HPDE6-E6E7 (cell line): ENCODE data around the gene SHD.
"Not testable (repeated sequence)": the region's sequence is repeated elsewhere in the genome, so short reads cannot be mapped to it uniquely, and the experiment has no call there.

ENCODE experiments used
- DNase-seq: peaks from one replicate; pipeline ENCODE4 v3.0.0; 2011; ENCODE audit warnings: missing footprints; ENCODE audit errors: extremely low spot score

The SHD gene

DNA sequence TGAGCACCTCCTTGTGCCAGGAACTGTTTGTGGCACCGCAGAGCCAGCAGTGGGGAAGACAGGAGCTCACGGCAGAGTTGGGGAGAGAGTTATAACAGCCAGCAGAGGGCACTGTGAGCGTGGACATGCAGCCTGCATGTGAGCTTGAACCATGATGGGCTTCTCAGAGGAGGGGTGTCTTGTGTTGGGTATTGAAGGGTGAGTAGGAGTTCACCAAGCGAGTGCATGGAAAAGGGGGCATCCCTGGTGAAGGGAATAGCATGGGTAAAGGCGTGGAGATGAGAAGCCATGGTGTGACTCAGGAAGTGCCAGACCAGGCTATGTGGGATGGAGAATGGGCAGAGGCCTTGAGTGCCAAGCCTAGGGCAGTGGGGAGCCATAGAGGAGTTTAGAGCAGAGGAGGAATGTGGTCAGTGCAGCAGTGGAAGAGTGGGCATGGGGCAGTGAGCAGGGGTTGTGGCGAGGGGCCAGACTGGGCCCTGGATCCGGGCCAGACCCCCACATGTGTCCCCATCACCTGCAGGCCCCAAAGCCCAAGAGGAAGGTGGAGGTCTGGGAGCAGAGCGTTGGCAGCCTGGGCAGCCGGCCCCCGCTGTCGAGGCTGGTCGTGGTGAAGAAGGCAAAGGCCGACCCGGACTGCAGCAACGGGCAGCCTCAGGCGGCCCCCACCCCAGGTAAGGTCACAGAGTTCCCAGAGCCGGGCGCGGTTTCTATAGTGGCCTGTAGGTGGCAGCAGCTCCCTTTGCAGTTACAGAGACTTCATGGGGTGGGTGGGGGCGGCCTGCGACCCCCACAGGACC, 11.8 kb upstream of the SHD start:
- peak; percentile 31 for DNase-seq

DNA sequence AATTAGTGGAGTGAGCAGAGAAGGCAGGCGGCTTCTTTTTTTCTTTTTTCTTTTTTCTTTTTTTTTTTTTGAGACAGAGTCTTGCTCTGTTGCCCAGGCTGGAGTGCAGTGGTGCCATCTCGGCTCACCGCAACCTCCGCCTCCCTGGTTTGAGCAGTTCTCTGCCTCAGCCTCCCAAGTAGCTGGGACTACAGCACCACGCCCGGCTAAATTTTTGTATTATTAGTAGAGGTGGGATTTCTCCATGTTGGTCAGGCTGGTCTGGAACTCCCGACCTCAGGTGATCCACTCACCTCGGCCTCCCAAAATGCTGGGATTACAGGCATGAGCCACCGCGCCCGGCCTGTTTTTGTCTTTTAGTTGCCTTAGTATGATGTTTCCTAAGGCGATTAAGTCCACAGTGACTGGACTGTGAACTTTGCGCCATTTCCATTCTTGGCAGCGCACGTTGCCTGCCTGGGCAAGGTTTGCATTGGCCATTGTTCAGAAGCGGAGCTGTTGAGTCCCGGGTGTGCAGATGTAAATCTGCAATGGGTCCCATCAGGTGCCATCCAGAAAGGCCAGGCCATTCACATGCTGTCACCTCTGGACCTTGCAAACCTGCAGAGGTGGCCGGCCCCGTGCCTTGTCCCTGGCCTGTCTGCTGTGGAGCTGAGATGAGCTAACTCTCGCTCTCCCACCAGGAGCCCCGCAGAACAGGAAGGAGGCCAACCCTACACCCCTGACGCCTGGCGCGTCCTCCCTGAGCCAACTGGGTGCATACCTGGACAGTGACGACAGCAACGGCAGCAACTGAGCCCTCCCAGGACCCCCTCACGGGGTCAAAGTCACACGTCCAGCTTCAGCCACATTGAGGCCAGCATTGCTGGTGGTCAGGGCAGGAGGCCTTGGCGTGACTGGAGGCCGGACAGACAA, 10.9 kb upstream of the SHD start:
- no peak for DNase-seq

GRCh38 chr19:4268816-4269430, 10.1 kb upstream of the SHD start:
- DNase-seq = no peak

DNA sequence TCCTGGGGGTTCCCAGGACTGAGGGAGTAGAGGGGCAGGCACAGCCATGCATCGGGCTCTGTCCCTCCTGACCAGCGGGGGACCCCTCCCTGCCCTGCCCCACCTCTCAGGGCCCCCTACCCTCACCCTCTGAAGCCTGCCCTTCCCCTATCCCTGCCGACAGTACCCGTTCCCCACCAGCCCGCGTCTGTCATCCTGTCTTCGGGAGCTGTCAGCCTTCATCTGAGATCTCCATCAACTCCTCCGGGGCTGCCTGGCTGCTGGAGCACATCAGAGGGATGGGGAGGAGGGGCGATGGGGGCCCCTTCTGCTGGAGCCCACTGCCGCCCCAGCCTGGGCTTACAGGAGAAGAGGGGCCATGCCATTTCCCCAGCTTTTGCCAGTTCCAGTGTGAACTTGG, 6.2 kb upstream of the SHD start:
- DNase-seq = no peak

DNA sequence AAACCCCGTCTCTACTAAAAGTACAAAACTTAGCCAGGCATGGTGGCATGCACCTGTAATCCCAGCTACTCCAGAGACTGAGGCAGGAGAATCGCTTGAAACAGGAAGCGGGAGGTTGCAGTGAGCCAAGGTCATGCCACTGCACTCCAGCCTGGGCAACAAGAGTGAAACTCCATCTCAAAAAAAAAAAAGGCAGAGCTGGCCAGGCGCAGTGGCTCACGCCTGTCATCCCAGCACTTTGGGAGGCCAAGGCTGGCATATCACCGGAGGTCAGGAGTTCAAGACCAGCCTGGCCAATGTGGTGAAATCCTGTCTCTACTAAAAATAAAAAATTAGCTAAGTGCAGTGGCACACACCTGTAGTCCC, 4.8 kb upstream of the SHD start:
- not testable (repeated sequence) for DNase-seq

GRCh38 chr19:4277191-4277696, 1.8 kb upstream of the SHD start:
- no peak for DNase-seq

- no peak for DNase-seq
These were observed 1.1 kb upstream of the SHD start for GRCh38 chr19:4278010-4278409.

GRCh38 chr19:4279267-4279529, 132 bp downstream of the SHD start:
- DNase-seq = no peak

DNA sequence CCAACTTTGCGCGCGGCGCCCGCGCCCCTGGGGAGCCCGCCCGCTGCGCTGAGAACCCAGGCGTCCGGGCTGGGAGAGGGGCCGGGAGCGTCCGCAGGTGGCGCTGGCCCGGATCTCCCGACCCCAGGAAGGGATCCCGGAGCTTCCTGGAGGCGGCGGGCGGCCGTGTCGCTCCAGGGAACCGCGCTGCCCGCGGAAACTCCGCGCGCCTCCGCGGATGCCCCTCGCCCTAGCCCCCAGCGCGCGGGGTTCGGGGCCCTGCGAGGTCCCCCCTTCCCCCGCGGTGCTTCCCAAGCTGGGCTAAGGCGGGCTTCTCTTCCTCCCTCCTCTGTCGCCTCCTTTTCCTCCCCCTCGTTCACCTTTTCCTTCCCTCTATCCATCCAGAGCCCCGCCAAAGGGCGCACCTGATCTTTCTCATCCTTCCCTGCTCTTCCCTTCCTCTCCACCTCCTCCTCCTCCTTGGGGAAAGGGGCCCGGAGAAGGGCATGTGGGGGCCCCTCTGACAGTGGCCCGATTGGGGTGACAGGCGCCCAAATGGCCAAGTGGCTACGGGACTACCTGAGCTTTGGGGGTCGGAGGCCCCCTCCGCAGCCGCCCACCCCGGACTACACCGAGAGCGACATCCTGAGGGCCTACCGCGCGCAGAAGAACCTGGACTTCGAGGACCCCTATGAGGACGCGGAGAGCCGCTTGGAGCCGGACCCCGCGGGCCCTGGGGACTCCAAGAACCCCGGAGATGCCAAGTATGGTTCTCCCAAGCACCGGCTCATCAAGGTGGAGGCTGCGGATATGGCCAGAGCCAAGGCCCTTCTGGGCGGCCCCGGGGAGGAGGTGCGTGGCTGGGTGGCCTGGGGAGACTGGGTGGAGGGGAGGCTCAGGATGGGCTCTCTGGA, 710 bp downstream of the SHD start:
- DNase-seq = no peak

DNA sequence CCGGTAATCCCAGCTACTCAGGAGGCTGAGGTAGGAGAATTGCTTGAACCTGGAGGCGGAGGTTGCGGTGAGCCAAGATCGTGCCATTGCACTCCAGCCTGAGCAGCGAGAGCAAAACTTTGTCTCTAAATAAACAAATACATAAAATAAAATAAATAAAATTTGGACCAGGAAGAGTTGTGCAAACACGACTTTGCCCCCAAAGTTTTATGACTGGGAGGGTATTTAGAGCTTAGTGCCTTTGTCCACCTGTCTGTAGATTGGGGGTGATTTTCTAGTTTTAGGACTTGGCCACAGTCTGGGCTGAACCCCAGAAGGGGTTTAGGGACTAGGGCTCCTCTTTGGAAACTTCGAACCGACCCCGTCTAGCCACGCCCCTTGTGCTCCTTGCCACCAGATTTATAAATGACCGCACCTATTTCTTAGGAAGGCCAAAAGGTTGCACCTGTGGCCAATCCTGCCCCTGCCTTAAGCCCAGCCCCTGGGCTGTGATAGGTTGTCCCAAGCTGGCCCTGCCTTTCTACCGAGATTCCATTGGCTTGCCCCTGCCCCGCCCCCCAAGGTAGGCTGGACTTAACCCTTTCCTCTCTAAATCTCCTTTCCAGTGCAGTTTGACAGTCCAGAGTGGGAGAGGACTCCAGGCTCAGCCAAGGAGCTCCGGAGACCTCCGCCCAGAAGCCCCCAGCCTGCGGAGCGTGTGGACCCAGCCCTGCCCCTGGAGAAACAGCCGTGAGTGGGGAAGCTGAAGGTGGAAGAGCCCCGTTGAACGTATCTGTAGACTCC, 5.3 kb downstream of the SHD start:
- DNase-seq = no peak

GRCh38 chr19:4284974-4285373, 5.9 kb downstream of the SHD start:
- DNase-seq = no peak

DNA sequence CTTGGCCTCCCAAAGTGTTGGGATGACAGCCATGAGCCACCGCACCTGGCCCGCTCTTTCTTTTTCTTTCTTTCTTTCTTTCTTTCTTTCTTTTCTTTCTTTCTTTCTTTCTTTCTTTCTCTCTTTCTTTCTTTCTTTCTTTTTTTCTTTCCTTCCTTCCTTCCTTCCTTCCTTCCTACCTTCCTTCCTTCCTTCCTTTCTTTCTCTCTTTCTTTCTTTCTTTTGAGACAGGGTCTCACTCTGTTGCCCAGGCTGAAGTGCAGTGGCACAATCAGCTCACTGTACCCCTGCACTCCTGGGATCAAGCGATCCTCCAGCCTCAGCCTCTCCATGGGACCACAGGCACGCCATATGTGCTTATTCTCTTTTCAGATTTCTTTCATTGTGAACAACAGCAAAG, 7.1 kb downstream of the SHD start:
- DNase-seq = not testable (repeated sequence)

DNA sequence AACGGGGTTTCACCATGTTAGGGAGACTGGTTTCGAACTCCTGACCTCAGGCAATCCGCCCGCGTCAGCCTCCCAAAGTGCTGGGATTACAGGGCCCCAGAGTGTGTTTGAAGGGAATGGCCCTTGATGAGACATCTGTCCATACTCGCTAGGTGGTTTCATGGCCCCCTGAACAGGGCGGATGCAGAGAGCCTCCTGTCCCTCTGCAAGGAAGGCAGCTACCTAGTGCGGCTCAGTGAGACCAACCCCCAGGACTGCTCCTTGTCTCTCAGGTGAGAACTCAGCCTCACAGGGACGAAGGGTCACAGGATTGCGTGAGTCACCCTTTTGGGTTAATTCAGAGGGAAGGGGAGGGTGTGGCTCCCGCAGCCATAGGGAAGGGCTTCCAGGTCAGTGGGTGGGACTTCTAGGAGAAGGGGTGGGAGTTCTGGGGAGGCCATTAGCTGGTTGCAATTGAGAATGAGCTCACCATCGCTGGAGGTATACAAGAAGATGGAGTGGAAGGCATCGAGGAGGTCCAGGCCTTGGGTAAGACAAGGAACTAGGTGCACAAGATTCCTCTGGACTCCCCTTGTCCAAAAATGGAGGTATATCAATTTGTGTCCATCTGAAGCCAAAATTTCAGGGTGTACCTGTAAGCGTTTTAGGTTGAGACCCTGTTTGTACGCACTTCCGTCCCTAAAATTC, 9.2 kb downstream of the SHD start:
- DNase-seq = no peak

DNA sequence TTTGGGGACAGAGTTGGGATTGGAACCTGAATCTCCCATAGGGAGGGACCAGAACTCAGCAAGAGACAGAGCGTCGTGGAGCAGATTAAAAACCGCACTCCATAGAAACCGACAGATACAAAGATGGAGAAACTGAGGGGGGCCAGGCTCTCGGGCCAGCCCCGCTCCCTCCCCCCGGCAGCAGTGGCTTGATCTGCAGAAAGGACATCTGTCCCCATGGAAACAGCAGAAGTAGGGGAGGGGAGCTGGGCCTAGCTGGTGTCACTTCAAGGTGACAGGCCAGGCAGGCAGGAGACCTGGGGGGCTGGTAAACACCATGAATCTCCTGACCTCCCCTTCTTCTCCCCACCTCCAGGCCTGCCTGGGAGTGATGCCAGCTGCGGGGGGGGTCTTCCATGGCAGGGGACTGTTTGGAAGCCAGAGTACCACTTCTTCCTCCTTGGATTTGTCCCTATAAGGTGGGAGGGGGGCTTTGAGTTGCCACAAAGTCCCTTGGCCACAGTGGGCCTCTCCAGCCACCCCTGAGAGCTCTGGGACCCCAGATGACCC, 12.2 kb downstream of the SHD start:
- no peak for DNase-seq

GRCh38 chr19:4292515-4292914, 13.4 kb downstream of the SHD start:
- no peak for DNase-seq

GRCh38 chr19:4294389-4294788, 15.3 kb downstream of the SHD start:
- no peak for DNase-seq

- no peak for DNase-seq
These were observed 17.1 kb downstream of the SHD start for GRCh38 chr19:4295972-4296771.

- no peak for DNase-seq
These were observed 19.1 kb downstream of the SHD start for GRCh38 chr19:4297901-4298809.
